A549 (cell line): ENCODE data around the gene SART1. TPM values are rescaled to one million over a fixed set of nuclear protein-coding genes. Genes with fewer than 3 reads are reported as not detected.

Experiments
- ATAC-seq, 2 experiments: fragments of 200-7000 bp in 1 of 2; fragments of >200 bp in 1 of 2; cut with Nextera tagmentation in 1 of 2; cut with Tn5 transposase in 1 of 2; 3 replicates each; pipeline versions ENCODE4 v1.8.0 to v1.9.1; 2018 to 2020; ENCODE audit warnings: mild to moderate bottlenecking in 1 of 2, moderate library complexity in 1 of 2
- CTCF ChIA-PET: fragments of 300-600 bp; sonication (Branson Sonifier 250); formaldehyde crosslinking; extraction: SDS; loops from one replicate; lab custom pipeline; 2021; ENCODE audit warnings: antibody characterized with exemption, inconsistent platforms; lab: Yijun Ruan, JAX
- POLR2A ChIA-PET: fragments of 350-600 bp; formaldehyde crosslinking; extraction: SDS; loops from one replicate; lab custom pipeline; 2021; ENCODE audit warnings: antibody characterized with exemption, inconsistent platforms; lab: Yijun Ruan, JAX
- DNase-seq, 2 experiments: peaks; one replicate each; pipeline versions ENCODE4 v3.0.0 to v3.0.0-alpha.2; 2011 to 2016; ENCODE audit warnings: low read depth in 1 of 2, low spot score in 1 of 2
- FAIRE-seq: peaks from 2 replicates; lab custom pipeline; 2011; peaks lifted over from hg19 to GRCh38; lab: Jason Lieb, UNC
- H3K27ac ChIP-seq, 2 experiments: fragments of >200 bp; sonication (Bioruptor Twin); formaldehyde crosslinking; 3 replicates each; pipeline ENCODE4 v1.5.1; 2016 to 2017
- H3K4me1 ChIP-seq: fragments of >200 bp; sonication (Bioruptor Twin); formaldehyde crosslinking; 3 replicates; pipeline ENCODE4 v1.6.1; 2016
- H3K4me2 ChIP-seq: fragments of >200 bp; sonication (Bioruptor Twin); formaldehyde crosslinking; 3 replicates; pipeline ENCODE4 v1.6.1; 2016
- H3K4me3 ChIP-seq: fragments of >200 bp; sonication (Bioruptor Twin); formaldehyde crosslinking; 3 replicates; pipeline ENCODE4 v1.5.1; 2016
- H3K9me3 ChIP-seq: fragments of >200 bp; sonication (Bioruptor Twin); formaldehyde crosslinking; 3 replicates; pipeline ENCODE4 v1.6.1; 2016
- BHLHE40 ChIP-seq: IDR thresholded peaks from 2 replicates; pipeline ENCODE4 v1.6.1; 2012; ENCODE audit warnings: low read depth, low read length, inconsistent platforms
- CBX2 ChIP-seq: fragments of 200-600 bp; sonication (generic); IDR thresholded peaks from 2 replicates; pipeline ENCODE4 v1.6.1; 2016; ENCODE audit warnings: low read depth, mild to moderate bottlenecking, borderline replicate concordance
- CBX8 ChIP-seq: fragments of 200-600 bp; sonication (generic); IDR thresholded peaks from 2 replicates; pipeline ENCODE4 v1.6.1; 2016
- CHD2 ChIP-seq: fragments of 150-350 bp; IDR thresholded peaks from 2 replicates; pipeline ENCODE4 v1.6.1; 2014; ENCODE audit warnings: low read length; ENCODE audit not compliant: partially characterized antibody
- EHF ChIP-seq: fragments of 250-450 bp; sonication (Bioruptor Pico); IDR thresholded peaks from 2 replicates; pipeline ENCODE4 v1.5.0; 2020; ENCODE audit warnings: mild to moderate bottlenecking
- ESRRA ChIP-seq: fragments of 150-350 bp; IDR thresholded peaks from 2 replicates; pipeline ENCODE4 v1.6.1; 2014; ENCODE audit warnings: mild to moderate bottlenecking, low read length, borderline replicate concordance
- FOSB ChIP-seq: fragments of 250-450 bp; sonication (Bioruptor Pico); IDR thresholded peaks from 2 replicates; pipeline ENCODE4 v1.5.0; 2020; ENCODE audit warnings: mild to moderate bottlenecking, moderate library complexity
- FOSL2 ChIP-seq, 2 experiments: fragments of 450-650 bp in 1 of 2; fragments of >200 bp in 1 of 2; sonication (Bioruptor Twin) in 1 of 2; formaldehyde crosslinking; IDR thresholded peaks; 2 replicates each; pipeline versions ENCODE4 v1.5.0 to v1.6.1; 2016 to 2020; ENCODE audit warnings: mild to moderate bottlenecking in 1 of 2, moderate library complexity in 1 of 2
- GATA3 ChIP-seq: IDR thresholded peaks from 2 replicates; pipeline ENCODE4 v1.6.1; 2012; ENCODE audit warnings: borderline replicate concordance
- HDAC2 ChIP-seq: fragments of 200-600 bp; sonication (generic); IDR thresholded peaks from 2 replicates; pipeline ENCODE4 v1.6.1; 2016
- JUN ChIP-seq, 2 experiments: fragments of >200 bp; sonication (Bioruptor Twin); formaldehyde crosslinking; IDR thresholded peaks; 2 replicates in 1 of 2; 3 replicates in 1 of 2; pipeline ENCODE4 v1.6.1; 2016 to 2017
- JUNB ChIP-seq: fragments of >200 bp; sonication (Bioruptor Twin); formaldehyde crosslinking; IDR thresholded peaks from 2 replicates; pipeline ENCODE4 v1.6.1; 2016
- KDM5A ChIP-seq: fragments of 200-600 bp; sonication (generic); IDR thresholded peaks from 2 replicates; pipeline ENCODE4 v1.6.1; 2016; ENCODE audit warnings: antibody characterized with exemption, mild to moderate bottlenecking
- MYC ChIP-seq: IDR thresholded peaks from 2 replicates; pipeline ENCODE4 v1.6.1; 2012; ENCODE audit warnings: mild to moderate bottlenecking, inconsistent platforms, low read length, improper control_type of control experiment, borderline replicate concordance
- NFE2L2 ChIP-seq: fragments of 150-350 bp; conservative IDR thresholded peaks from 2 replicates; pipeline ENCODE4 v1.6.1; 2014; ENCODE audit warnings: low read length
- PHF8 ChIP-seq: fragments of 200-600 bp; sonication (generic); IDR thresholded peaks from 2 replicates; pipeline ENCODE4 v1.6.1; 2016; ENCODE audit warnings: low read depth, mild to moderate bottlenecking, antibody characterized with exemption, moderate library complexity, borderline replicate concordance
- POLR2AphosphoS2 ChIP-seq: conservative IDR thresholded peaks from 2 replicates; pipeline ENCODE4 v1.6.1; 2012; ENCODE audit warnings: low read length, improper control_type of control experiment, inconsistent platforms
- RARB ChIP-seq: fragments of 250-450 bp; sonication (Bioruptor Pico); IDR thresholded peaks from 2 replicates; pipeline ENCODE4 v1.8.0; 2021; ENCODE audit warnings: mild to moderate bottlenecking, moderate library complexity
- RCOR1 ChIP-seq: fragments of 150-350 bp; IDR thresholded peaks from 2 replicates; pipeline ENCODE4 v1.6.1; 2014; ENCODE audit warnings: antibody characterized with exemption, low read length, low read depth
- SREBF2 ChIP-seq: fragments of 450-650 bp; IDR thresholded peaks from 2 replicates; pipeline ENCODE4 v1.6.1; 2014; ENCODE audit warnings: mild to moderate bottlenecking, moderate library complexity
- TP53 ChIP-seq: fragments of 250-450 bp; sonication (Bioruptor Pico); IDR thresholded peaks from 2 replicates; pipeline ENCODE4 v1.5.0; 2021; ENCODE audit warnings: mild to moderate bottlenecking, moderate library complexity
- ZFP36 ChIP-seq: fragments of 450-650 bp; IDR thresholded peaks from 2 replicates; pipeline ENCODE4 v1.6.1; 2014; ENCODE audit warnings: borderline replicate concordance; ENCODE audit not compliant: partially characterized antibody
- ZNF302 ChIP-seq: fragments of 250-450 bp; sonication (Bioruptor Pico); IDR thresholded peaks from 2 replicates; pipeline ENCODE4 v1.9.0; 2021; ENCODE audit warnings: inconsistent platforms, mild to moderate bottlenecking, moderate library complexity
- WGBS: methylation state at CpG from one replicate; pipeline ENCODE4 v1.1.6; 2017; ENCODE audit errors: missing lambda C conversion rate; 5-methylcytosine and 5-hydroxymethylcytosine counted together
- polyA plus RNA-seq, 4 experiments: library from polyadenylated mRNA; depleted of rRNA in 3 of 4; stranded (reverse); fragments of >200 nt; fragmentation: RNase III in 1 of 4; extraction: RNeasy Plus Mini Kit Qiagen cat#74134 plus additional on column Dnase treatment in 1 of 4; gene quantifications; 2 replicates in 3 of 4; 3 replicates in 1 of 4; pipeline ENCODE4 v1.2.3, GENCODE V29; 2011 to 2017
- TF ChIP-seq, protein P1 (sequence below): fragments of >200 bp; sonication (Bioruptor Twin); formaldehyde crosslinking; IDR thresholded peaks from 3 replicates; pipeline ENCODE4 v1.6.1; 2016
- TF ChIP-seq, protein P2 (sequence below): IDR thresholded peaks from 2 replicates; pipeline ENCODE4 v1.6.1; 2012; ENCODE audit warnings: low read depth, borderline replicate concordance
- TF ChIP-seq, protein P3 (sequence below): IDR thresholded peaks from 2 replicates; pipeline ENCODE4 v1.6.1; 2012
- TF ChIP-seq, protein P4 (sequence below): fragments of >200 bp; sonication (Bioruptor Twin); formaldehyde crosslinking; IDR thresholded peaks from 3 replicates; pipeline ENCODE4 v1.5.1; 2016
- TF ChIP-seq, protein P5 (sequence below): fragments of >200 bp; sonication (Bioruptor Twin); formaldehyde crosslinking; IDR thresholded peaks from 2 replicates; pipeline ENCODE4 v1.6.1; 2016
- TF ChIP-seq, protein P6 (sequence below): fragments of 450-650 bp; IDR thresholded peaks from 2 replicates; pipeline ENCODE4 v1.6.1; 2014; ENCODE audit warnings: antibody characterized with exemption

Gene SART1
- polyA plus RNA-seq, 2 of the 4 experiments (the other 2 are of a cell fraction), result 22.0 to 53.8 TPM

DNA sequence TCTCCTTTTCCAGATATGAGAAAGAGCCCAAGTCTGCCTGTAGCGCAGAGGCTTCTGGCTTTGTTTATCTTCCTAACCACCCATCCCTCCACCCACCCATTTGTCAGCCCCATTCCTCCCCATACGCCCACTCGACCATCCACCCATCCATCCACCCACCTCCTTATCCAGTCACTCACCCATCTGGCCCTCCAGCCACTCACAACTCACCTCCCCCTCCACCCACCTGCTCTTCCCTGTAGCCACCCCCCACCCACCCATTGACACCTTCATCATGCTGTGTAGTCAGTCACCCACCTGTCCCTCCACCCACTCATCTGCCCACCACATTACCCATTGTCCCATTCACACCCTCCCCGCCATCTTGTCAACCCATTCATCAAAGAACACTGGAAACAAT is 55.8 kb downstream of the SART1 start:
- no peak for FAIRE-seq
- Histone ChIP-seq H3K27ac (no peak overlapping the region), H3K4me1 (peaks cover 24% of the 10 kb centered on the region), H3K4me2 (no peak overlapping the region), H3K9me3 (no peaks in the 10 kb centered on the region), H3K4me3 (no peak overlapping the region)
- TF ChIP-seq, protein P1, sequence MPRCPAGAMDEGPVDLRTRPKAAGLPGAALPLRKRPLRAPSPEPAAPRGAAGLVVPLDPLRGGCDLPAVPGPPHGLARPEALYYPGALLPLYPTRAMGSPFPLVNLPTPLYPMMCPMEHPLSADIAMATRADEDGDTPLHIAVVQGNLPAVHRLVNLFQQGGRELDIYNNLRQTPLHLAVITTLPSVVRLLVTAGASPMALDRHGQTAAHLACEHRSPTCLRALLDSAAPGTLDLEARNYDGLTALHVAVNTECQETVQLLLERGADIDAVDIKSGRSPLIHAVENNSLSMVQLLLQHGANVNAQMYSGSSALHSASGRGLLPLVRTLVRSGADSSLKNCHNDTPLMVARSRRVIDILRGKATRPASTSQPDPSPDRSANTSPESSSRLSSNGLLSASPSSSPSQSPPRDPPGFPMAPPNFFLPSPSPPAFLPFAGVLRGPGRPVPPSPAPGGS, result no peak
- TF ChIP-seq RARB (CRISPR knock-in tag), result no peak
- TF ChIP-seq RCOR1, result no peak
- TF ChIP-seq POLR2AphosphoS2, result no peak
- no peak for TF ChIP-seq BHLHE40
- TF ChIP-seq JUNB, result no peak
- no peak for TF ChIP-seq ZFP36
- TF ChIP-seq, protein P2, sequence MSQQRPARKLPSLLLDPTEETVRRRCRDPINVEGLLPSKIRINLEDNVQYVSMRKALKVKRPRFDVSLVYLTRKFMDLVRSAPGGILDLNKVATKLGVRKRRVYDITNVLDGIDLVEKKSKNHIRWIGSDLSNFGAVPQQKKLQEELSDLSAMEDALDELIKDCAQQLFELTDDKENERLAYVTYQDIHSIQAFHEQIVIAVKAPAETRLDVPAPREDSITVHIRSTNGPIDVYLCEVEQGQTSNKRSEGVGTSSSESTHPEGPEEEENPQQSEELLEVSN, result no peak
- TF ChIP-seq EHF, result no peak
- no peak for TF ChIP-seq KDM5A
- TF ChIP-seq, protein P3, sequence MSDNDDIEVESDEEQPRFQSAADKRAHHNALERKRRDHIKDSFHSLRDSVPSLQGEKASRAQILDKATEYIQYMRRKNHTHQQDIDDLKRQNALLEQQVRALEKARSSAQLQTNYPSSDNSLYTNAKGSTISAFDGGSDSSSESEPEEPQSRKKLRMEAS, result no peak
- TF ChIP-seq ESRRA, result no peak
- TF ChIP-seq NFE2L2, result no peak
- no peak for TF ChIP-seq FOSB (CRISPR knock-in tag)
- TF ChIP-seq GATA3, result no peak
- TF ChIP-seq CBX8, result no peak
- no peak for DNase-seq
- WGBS, result 85% methylated on average over 4 of the region's 4 CpGs
- ATAC-seq, result no peak
- ChIA-PET POLR2A (interaction anchor here (0.7 kb wide), 2 partner anchors 85 to 263 kb away, joined by 4 to 5 read pairs; no protein-coding TSS in a partner anchor), CTCF (no interaction called here)

DNA sequence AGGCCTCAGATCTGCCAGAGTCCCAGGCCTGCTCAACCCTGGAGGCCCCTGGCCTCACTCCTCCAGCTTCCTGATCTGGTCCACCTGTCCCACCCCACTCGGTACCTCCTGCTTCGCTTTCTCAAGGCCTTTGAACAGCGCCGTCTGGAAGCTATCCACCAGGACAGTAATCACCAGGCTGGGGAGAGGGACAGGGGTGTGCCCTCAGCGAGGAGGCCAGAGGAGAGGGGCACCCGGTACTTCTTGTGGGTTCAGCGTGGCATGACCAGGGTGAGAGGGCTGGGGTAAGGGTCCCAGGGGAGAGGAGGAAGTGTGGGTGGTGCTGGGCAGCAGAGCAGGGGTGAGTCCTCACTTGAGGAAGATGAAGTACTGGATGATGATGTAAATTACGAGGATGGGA is 58.7 kb downstream of the SART1 start:
- ATAC-seq, result no peak
- DNase-seq, result no peak
- Histone ChIP-seq H3K4me3 (no peak overlapping the region), H3K9me3 (no peaks in the 10 kb centered on the region), H3K27ac (peak overlapping the region in 1 of 2 experiments; percentile 77; a peak in 4 of 6 replicates), H3K4me1 (peaks cover 18% of the 10 kb centered on the region), H3K4me2 (no peak overlapping the region)
- CTCF ChIA-PET, result interaction anchor here (1.0 to 6.5 kb wide), 4 partner anchors 11 to 90 kb away, joined by 3 to 188 read pairs (median 62); partner anchors contain the start of gene CST6
- WGBS, result 81% methylated on average over 8 of the region's 8 CpGs
- FAIRE-seq, result no peak
- POLR2A ChIA-PET, result interaction anchor here (0.5 kb wide), 1 partner anchor 18 kb away, joined by 6 read pairs; the partner anchor contains the start of genes BANF1 and EIF1AD
- TF ChIP-seq HDAC2 (no peak), FOSL2 (IDR thresholded peaks at IDR 0.05) (no peak), FOSL2 (CRISPR knock-in tag; IDR thresholded peaks at IDR 0.05) (no peak), TP53 (CRISPR knock-in tag) (no peak), MYC (no peak), BHLHE40 (no peak), CHD2 (no peak), CBX2 (no peak), SREBF2 (no peak), ZNF302 (CRISPR knock-in tag) (no peak), ESRRA (no peak), CBX8 (no peak), JUN (IDR thresholded peaks at IDR 0.05) (no peak), ZFP36 (no peak), PHF8 (no peak), KDM5A (no peak)
- TF ChIP-seq, protein P4, sequence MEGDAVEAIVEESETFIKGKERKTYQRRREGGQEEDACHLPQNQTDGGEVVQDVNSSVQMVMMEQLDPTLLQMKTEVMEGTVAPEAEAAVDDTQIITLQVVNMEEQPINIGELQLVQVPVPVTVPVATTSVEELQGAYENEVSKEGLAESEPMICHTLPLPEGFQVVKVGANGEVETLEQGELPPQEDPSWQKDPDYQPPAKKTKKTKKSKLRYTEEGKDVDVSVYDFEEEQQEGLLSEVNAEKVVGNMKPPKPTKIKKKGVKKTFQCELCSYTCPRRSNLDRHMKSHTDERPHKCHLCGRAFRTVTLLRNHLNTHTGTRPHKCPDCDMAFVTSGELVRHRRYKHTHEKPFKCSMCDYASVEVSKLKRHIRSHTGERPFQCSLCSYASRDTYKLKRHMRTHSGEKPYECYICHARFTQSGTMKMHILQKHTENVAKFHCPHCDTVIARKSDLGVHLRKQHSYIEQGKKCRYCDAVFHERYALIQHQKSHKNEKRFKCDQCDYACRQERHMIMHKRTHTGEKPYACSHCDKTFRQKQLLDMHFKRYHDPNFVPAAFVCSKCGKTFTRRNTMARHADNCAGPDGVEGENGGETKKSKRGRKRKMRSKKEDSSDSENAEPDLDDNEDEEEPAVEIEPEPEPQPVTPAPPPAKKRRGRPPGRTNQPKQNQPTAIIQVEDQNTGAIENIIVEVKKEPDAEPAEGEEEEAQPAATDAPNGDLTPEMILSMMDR, result no peak
- TF ChIP-seq, protein P5, sequence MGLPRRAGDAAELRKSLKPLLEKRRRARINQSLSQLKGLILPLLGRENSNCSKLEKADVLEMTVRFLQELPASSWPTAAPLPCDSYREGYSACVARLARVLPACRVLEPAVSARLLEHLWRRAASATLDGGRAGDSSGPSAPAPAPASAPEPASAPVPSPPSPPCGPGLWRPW, result no peak
- TF ChIP-seq, protein P6, sequence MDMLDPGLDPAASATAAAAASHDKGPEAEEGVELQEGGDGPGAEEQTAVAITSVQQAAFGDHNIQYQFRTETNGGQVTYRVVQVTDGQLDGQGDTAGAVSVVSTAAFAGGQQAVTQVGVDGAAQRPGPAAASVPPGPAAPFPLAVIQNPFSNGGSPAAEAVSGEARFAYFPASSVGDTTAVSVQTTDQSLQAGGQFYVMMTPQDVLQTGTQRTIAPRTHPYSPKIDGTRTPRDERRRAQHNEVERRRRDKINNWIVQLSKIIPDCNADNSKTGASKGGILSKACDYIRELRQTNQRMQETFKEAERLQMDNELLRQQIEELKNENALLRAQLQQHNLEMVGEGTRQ, result no peak
- TF ChIP-seq, protein P1, result no peak
